OCI-LY1 (cell line): ENCODE data around the gene GHRH.

ENCODE experiments used
- H2AFZ ChIP-seq: fragments of 200-600 bp; sonication (generic), shearing (Covaris generic); 2 replicates; pipeline ENCODE4 v1.6.0; 2014; ENCODE audit warnings: antibody characterized with exemption, mild to moderate bottlenecking, low read length
- H3F3A ChIP-seq: fragments of 200-600 bp; sonication (generic), shearing (Covaris generic); 2 replicates; pipeline ENCODE4 v1.6.0; 2014; ENCODE audit warnings: mild to moderate bottlenecking, antibody characterized with exemption, low read length, moderate library complexity; ENCODE audit not compliant: insufficient read depth
- H3K27ac ChIP-seq: fragments of 200-600 bp; sonication (generic); 2 replicates; pipeline ENCODE4 v1.5.1; 2014; ENCODE audit warnings: low read length, mixed run types, mild to moderate bottlenecking, low read depth; ENCODE audit not compliant: poor library complexity, severe bottlenecking
- H3K27me3 ChIP-seq: fragments of 200-600 bp; sonication (generic); 2 replicates; pipeline ENCODE4 v1.6.0; 2014; ENCODE audit warnings: antibody characterized with exemption, mild to moderate bottlenecking, low read length, moderate library complexity; ENCODE audit not compliant: insufficient read depth
- H3K36me3 ChIP-seq: fragments of 200-600 bp; sonication (generic); 2 replicates; pipeline ENCODE4 v1.6.1; 2014; ENCODE audit warnings: mild to moderate bottlenecking, antibody characterized with exemption, low read length, moderate library complexity, mixed read lengths; ENCODE audit not compliant: insufficient read depth
- H3K4me1 ChIP-seq: fragments of 200-600 bp; sonication (generic); 2 replicates; pipeline ENCODE4 v1.5.1; 2014; ENCODE audit warnings: mild to moderate bottlenecking, low read length, moderate library complexity; ENCODE audit not compliant: insufficient read depth, severe bottlenecking
- H3K4me2 ChIP-seq: fragments of 200-600 bp; sonication (generic), shearing (Covaris generic); 2 replicates; pipeline ENCODE4 v1.6.1; 2014; ENCODE audit warnings: low read length
- H3K4me3 ChIP-seq: fragments of 200-600 bp; sonication (generic); 2 replicates; pipeline ENCODE4 v1.5.1; 2014; ENCODE audit warnings: low read length, low read depth, mild to moderate bottlenecking, mixed read lengths; ENCODE audit not compliant: poor library complexity, severe bottlenecking
- H3K79me2 ChIP-seq: fragments of 200-600 bp; shearing (Covaris generic); 2 replicates; pipeline ENCODE4 v1.6.1; 2016; ENCODE audit warnings: mixed run types, low read length, mixed read lengths; ENCODE audit not compliant: insufficient read depth
- H3K9ac ChIP-seq: fragments of 200-600 bp; sonication (generic), shearing (Covaris generic); 2 replicates; pipeline ENCODE4 v1.6.1; 2014; ENCODE audit warnings: mild to moderate bottlenecking, low read length, mixed read lengths
- H3K9me2 ChIP-seq: fragments of 200-600 bp; sonication (generic), shearing (Covaris generic); 2 replicates; pipeline ENCODE4 v1.6.1; 2014; ENCODE audit warnings: low read depth, mild to moderate bottlenecking, low read length, mixed read lengths
- H3K9me3 ChIP-seq: fragments of 200-600 bp; shearing (Covaris generic); 2 replicates; pipeline ENCODE4 v1.6.1; 2014; ENCODE audit warnings: low read length, mixed read lengths
- H4K20me1 ChIP-seq: fragments of 200-600 bp; sonication (generic), shearing (Covaris generic); 2 replicates; pipeline ENCODE4 v1.6.0; 2016; ENCODE audit warnings: mild to moderate bottlenecking, low read length; ENCODE audit not compliant: insufficient read depth
- CTCF ChIP-seq: fragments of 200-600 bp; sonication (generic), shearing (Covaris generic); IDR thresholded peaks from 2 replicates; pipeline ENCODE4 v1.5.1; 2017; ENCODE audit warnings: mild to moderate bottlenecking, antibody characterized with exemption, low read length, moderate library complexity, mixed read lengths
- EZH2 ChIP-seq: fragments of 200-600 bp; sonication (generic), shearing (Covaris generic); IDR thresholded peaks from 2 replicates; pipeline ENCODE4 v1.8.0; 2017; ENCODE audit warnings: borderline replicate concordance, mixed run types, mild to moderate bottlenecking, antibody characterized with exemption, low read length, moderate library complexity, mixed read lengths

GHRH gene

GRCh38 chr20:37233548-37234253 lies 27.9 kb downstream of the GHRH start:
- TF ChIP-seq EZH2 = no peak
- TF ChIP-seq CTCF = no peak
- no peak overlapping the region for H2AFZ ChIP-seq
- H3K9ac ChIP-seq = no peak overlapping the region
- no peaks in the 10 kb centered on the region for H3K9me3 ChIP-seq
- no peak overlapping the region for H3K4me3 ChIP-seq
- H3K4me1 ChIP-seq = no peaks in the 10 kb centered on the region
- peaks cover 95% of the 10 kb centered on the region for H3K36me3 ChIP-seq
- H3K9me2 ChIP-seq = no peaks in the 10 kb centered on the region
- no peaks in the 10 kb centered on the region for H3K79me2 ChIP-seq
- no peaks in the 10 kb centered on the region for H4K20me1 ChIP-seq
- H3K4me2 ChIP-seq = no peak overlapping the region
- H3K27ac ChIP-seq = no peak overlapping the region
- no peaks in the 10 kb centered on the region for H3K27me3 ChIP-seq
- H3F3A ChIP-seq = no peaks in the 10 kb centered on the region

GRCh38 chr20:37231947-37232630 lies 29.5 kb downstream of the GHRH start:
- no peak for TF ChIP-seq CTCF
- TF ChIP-seq EZH2 = no peak
- Histone ChIP-seq H3K79me2 (no peaks in the 10 kb centered on the region), H3K27ac (no peak overlapping the region), H4K20me1 (no peaks in the 10 kb centered on the region), H3F3A (no peaks in the 10 kb centered on the region), H3K9me3 (no peaks in the 10 kb centered on the region), H3K4me3 (no peak overlapping the region), H3K9ac (no peak overlapping the region), H3K27me3 (no peaks in the 10 kb centered on the region), H3K4me1 (no peaks in the 10 kb centered on the region), H3K9me2 (no peaks in the 10 kb centered on the region), H2AFZ (no peak overlapping the region), H3K4me2 (no peak overlapping the region), H3K36me3 (peaks cover 95% of the 10 kb centered on the region)

GRCh38 chr20:37230200-37230599 lies 31.4 kb downstream of the GHRH start:
- H3K4me3 ChIP-seq = no peak overlapping the region
- H3K36me3 ChIP-seq = peaks cover 98% of the 10 kb centered on the region
- no peaks in the 10 kb centered on the region for H3F3A ChIP-seq
- H3K9ac ChIP-seq = no peak overlapping the region
- H3K27ac ChIP-seq = no peak overlapping the region
- no peaks in the 10 kb centered on the region for H3K79me2 ChIP-seq
- no peaks in the 10 kb centered on the region for H3K9me2 ChIP-seq
- H3K4me2 ChIP-seq = no peak overlapping the region
- no peaks in the 10 kb centered on the region for H3K4me1 ChIP-seq
- no peaks in the 10 kb centered on the region for H4K20me1 ChIP-seq
- H2AFZ ChIP-seq = no peak overlapping the region
- H3K27me3 ChIP-seq = no peaks in the 10 kb centered on the region
- TF ChIP-seq EZH2 (no peak), CTCF (no peak)
- no peaks in the 10 kb centered on the region for H3K9me3 ChIP-seq
